CD4-positive, alpha-beta T cell treated with Interleukin-4 for 1 hour (primary cell): Measurements from ENCODE around the gene PPEF1.
"Not testable (repeated sequence)": the region's sequence is repeated elsewhere in the genome, so short reads cannot be mapped to it uniquely, and the experiment has no call there.

Source experiments
- DNase-seq, 2 donors: peaks; one replicate each; pipeline ENCODE4 v3.0.0-alpha.2; 2020 to 2022

The PPEF1 gene

GRCh38 chrX:18799911-18800310 lies 92.5 kb downstream of the PPEF1 start:
- DNase-seq: no peak

- no peak for DNase-seq
Observed at GRCh38 chrX:18809641-18810040, 102.2 kb downstream of the PPEF1 start.

- DNase-seq: no peak
Observed at GRCh38 chrX:18810416-18810815, 103.0 kb downstream of the PPEF1 start.

GRCh38 chrX:18825375-18825774 lies 117.9 kb downstream of the PPEF1 start:
- DNase-seq: no peak

GRCh38 chrX:18828832-18829404 lies 121.5 kb downstream of the PPEF1 start:
- DNase-seq: no peak

GRCh38 chrX:18833071-18833731 lies 125.8 kb downstream of the PPEF1 start:
- no peak for DNase-seq

- not testable (repeated sequence) for DNase-seq
Observed at GRCh38 chrX:18847901-18848300, 140.5 kb downstream of the PPEF1 start.

- peak in 1 of 2 donors; percentile 0 for DNase-seq
Observed at GRCh38 chrX:18855919-18856644, 148.6 kb downstream of the PPEF1 start.

GRCh38 chrX:18856645-18856997 lies 149.2 kb downstream of the PPEF1 start:
- no peak for DNase-seq

GRCh38 chrX:18861511-18861910 lies 154.1 kb downstream of the PPEF1 start:
- no peak for DNase-seq

- no peak for DNase-seq
Observed at GRCh38 chrX:18864390-18864920, 157.0 kb downstream of the PPEF1 start.

GRCh38 chrX:18871161-18871890 lies 163.9 kb downstream of the PPEF1 start:
- no peak for DNase-seq

GRCh38 chrX:18871970-18872369 lies 164.5 kb downstream of the PPEF1 start:
- no peak for DNase-seq

GRCh38 chrX:18872621-18873020 lies 165.2 kb downstream of the PPEF1 start:
- DNase-seq: no peak

- DNase-seq: no peak
Observed at GRCh38 chrX:18873189-18873791, 165.8 kb downstream of the PPEF1 start.

GRCh38 chrX:18873836-18874235 lies 166.4 kb downstream of the PPEF1 start:
- DNase-seq: no peak

- DNase-seq: no peak
Observed at GRCh38 chrX:18874560-18875255, 167.3 kb downstream of the PPEF1 start.

- DNase-seq: no peak
Observed at GRCh38 chrX:18875256-18875878, 167.9 kb downstream of the PPEF1 start.

- no peak for DNase-seq
Observed at GRCh38 chrX:18877469-18877868, 170.0 kb downstream of the PPEF1 start.
